K562 (cell line): ENCODE results near the gene DNMT1. TPM values are rescaled to one million over a fixed set of nuclear protein-coding genes. Genes with fewer than 3 reads are reported as not detected.

Experiments used
- CEBPB ChIP-seq: fragments of 450-650 bp; IDR thresholded peaks from 2 replicates; pipeline ENCODE4 v1.6.1; 2016; ENCODE audit warnings: missing genetic modification characterization, missing compliant biosample characterization
- FOXM1 ChIP-seq, 2 experiments: fragments of 450-650 bp in 1 of 2; sonication (generic) in 1 of 2; formaldehyde crosslinking in 1 of 2; IDR thresholded peaks; 2 replicates each; pipeline versions ENCODE4 v1.6.1 to v1.9.0; 2017 to 2022; ENCODE audit warnings: low read depth in 2 of 2, mild to moderate bottlenecking in 2 of 2, missing genetic modification reagents in 1 of 2, moderate library complexity in 1 of 2
- HMG20A ChIP-seq: fragments of 450-650 bp; formaldehyde crosslinking; conservative IDR thresholded peaks from 2 replicates; pipeline ENCODE4 v1.4.0; 2020; ENCODE audit warnings: mild to moderate bottlenecking, mixed read lengths
- TRIM25 ChIP-seq: fragments of 450-650 bp; IDR thresholded peaks from 2 replicates; pipeline ENCODE4 v1.7.0; 2016; ENCODE audit warnings: borderline replicate concordance
- ZBTB8A ChIP-seq: fragments of 450-650 bp; IDR thresholded peaks from 2 replicates; pipeline ENCODE4 v1.6.1; 2018; ENCODE audit warnings: mild to moderate bottlenecking, moderate library complexity; ENCODE audit not compliant: partially characterized antibody
- ZNF175 ChIP-seq: fragments of 200-800 bp; sonication (Bioruptor generic); IDR thresholded peaks from 2 replicates; pipeline ENCODE4 v1.6.1; 2016; ENCODE audit warnings: low read depth, mild to moderate bottlenecking, missing genetic modification characterization, missing compliant biosample characterization
- ZNF24 ChIP-seq: fragments of 450-650 bp; IDR thresholded peaks from 2 replicates; pipeline ENCODE4 v1.6.1; 2016
- ZNF449 ChIP-seq: fragments of 250-450 bp; sonication (Bioruptor Pico); IDR thresholded peaks from 2 replicates; pipeline ENCODE4 v1.8.0; 2022; ENCODE audit warnings: moderate library complexity, mild to moderate bottlenecking, inconsistent platforms
- polyA plus RNA-seq, 8 experiments: library from polyadenylated mRNA; depleted of rRNA in 4 of 8; stranded (reverse) in 5 of 8; unstranded in 3 of 8; fragments of >200 nt; fragmentation: Nextera tagmentation in 2 of 8; fragmentation: Illumina TruSeq in 1 of 8; extraction: Ambion mirVana in 2 of 8; extraction: Trizol in 1 of 8; gene quantifications; 2 replicates each; pipeline versions ENCODE4 v1.2.1 to v1.2.3, GENCODE V29; 2011 to 2014; ENCODE audit warnings: inconsistent platforms in 1 of 8, missing spikeins in 1 of 8
- total RNA-seq, 7 experiments: library from RNA; depleted of rRNA in 6 of 7; stranded (reverse); fragments of >200 nt in 6 of 7; fragmentation: Illumina TruSeq in 2 of 7; extraction: Trizol in 2 of 7; gene quantifications; 2 replicates each; pipeline versions ENCODE4 v1.2.1 to v1.2.3, GENCODE V29; 2011 to 2021; ENCODE audit warnings: low replicate concordance in 1 of 7

Gene DNMT1
- total and polyA plus RNA-seq, 9 of the 15 experiments (the other 6 are each of a cell fraction or from before 2014, with no cell fraction given): 80.1 to 271 (median 121) TPM

- TF ChIP-seq ZNF449 (CRISPR knock-in tag): no peak
- no peak for TF ChIP-seq ZBTB8A
- TF ChIP-seq FOXM1 (IDR thresholded peaks at IDR 0.05; ENCODE audit: low read depth): no peak
- TF ChIP-seq FOXM1 (CRISPR knock-in tag; IDR thresholded peaks at IDR 0.05; ENCODE audit: low read depth): 0 out of 2 replicates have a peak, but pooled peaks have one; percentile 22
- TF ChIP-seq ZNF24: 0 out of 2 replicates have a peak, but pooled peaks have one; percentile 38
- TF ChIP-seq CEBPB (tag): 0 out of 2 replicates have a peak, but pooled peaks have one; percentile 35
- 0 out of 2 replicates have a peak, but pooled peaks have one; percentile 6 for TF ChIP-seq TRIM25
- TF ChIP-seq ZNF175 (CRISPR knock-in tag): 0 out of 2 replicates have a peak, but pooled peaks have one; percentile 34
- TF ChIP-seq HMG20A (CRISPR knock-in tag): no peak
These were observed 89.1 kb downstream of the DNMT1 start (continued) for GRCh38 chr19:10105509-10106099.
